Measurements from ENCODE around the gene SLC10A1.

Gene SLC10A1

DNA sequence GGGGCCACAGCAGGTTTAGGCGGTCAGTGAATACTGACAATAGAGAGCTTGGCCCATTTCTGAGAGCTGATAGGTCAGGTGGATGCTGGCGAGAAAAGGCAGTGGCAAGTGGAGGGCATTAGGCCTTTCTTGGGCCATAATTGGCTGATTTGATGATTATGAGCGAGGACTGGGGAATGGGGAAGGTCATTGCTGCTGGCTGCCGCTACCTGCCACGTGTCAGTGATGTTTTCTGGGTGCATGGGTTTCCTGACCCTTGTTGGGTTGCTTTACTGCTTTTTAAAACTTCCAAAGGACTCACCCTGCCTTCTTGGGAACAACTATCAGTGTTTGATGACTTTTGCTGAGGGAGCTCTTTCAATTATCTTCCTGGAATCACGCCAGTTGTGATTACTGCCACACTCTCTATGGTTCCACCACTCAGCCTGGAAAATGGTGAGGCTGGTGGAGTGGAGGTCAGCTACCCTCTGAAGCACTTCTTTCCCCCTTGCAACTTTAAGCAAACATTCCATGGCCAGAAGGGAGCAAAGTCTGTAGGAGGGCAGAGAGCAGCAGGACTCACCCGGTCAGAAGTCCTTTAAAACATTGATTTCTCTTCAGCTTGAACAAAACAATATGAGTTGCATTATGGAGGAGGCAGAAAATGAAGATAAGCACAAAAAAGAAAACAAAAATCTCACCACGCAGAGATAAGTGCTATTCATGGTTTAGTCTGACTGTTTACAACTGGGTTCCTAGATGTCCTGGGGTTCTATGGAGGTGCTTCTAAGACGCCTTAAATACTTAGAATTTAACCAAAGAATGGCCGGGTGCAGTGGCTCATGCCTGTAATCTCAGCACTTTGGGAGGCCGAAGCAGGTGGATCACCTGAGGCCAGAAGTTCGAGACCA is 12.1 kb upstream of the SLC10A1 start:
- no peak for DNase-seq (ENCODE audit: low spot score)

- no peak for DNase-seq (ENCODE audit: low spot score)
Measured at GRCh38 chr14:69807192-69807591, 10.2 kb upstream of the SLC10A1 start.

DNA sequence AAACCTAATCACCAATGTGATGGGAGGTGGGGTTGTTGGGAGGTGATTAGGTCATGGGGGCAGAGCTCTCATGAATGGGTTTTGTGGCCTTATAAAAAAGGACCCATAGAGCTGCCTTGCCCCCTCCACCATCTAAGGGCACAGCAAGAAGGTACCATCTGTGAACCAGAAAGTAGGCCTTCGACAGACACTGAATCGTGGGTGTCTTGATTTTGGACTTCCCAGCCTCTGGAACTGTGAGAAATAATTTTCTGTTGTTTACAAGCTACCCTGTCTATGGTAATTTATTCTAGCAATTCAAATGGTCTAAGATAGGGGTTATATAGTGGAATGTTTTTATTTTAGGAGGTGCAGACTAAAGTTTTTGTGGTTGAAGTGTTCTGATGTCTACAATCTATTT is 7.9 kb upstream of the SLC10A1 start:
- no peak for DNase-seq (ENCODE audit: low spot score)

- DNase-seq (ENCODE audit: low spot score), result no peak
Measured at GRCh38 chr14:69803753-69804152, 6.7 kb upstream of the SLC10A1 start.

DNA sequence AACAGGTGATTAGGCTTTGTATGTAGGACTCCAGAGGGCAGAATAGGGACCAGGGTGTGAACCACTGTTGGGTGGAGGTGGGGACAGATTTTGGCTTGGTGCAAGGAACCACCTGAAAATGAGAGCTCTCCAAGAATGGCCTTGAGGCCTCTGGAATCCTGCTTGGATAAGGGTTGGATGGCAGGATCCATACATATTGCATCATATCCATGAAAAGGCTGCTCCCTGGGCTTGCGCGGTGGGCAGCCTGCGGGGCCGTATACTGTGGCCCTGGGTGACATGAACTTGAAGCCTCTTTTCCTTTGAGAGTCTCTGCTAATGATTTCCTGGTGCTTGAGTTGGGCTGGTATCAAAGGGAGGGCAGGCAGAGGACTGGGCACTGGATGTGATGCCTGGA is 1.3 kb upstream of the SLC10A1 start:
- no peak for DNase-seq (ENCODE audit: low spot score)

- DNase-seq (ENCODE audit: low spot score), result no peak
Measured at GRCh38 chr14:69797573-69798338, 715 bp upstream of the SLC10A1 start.

DNA sequence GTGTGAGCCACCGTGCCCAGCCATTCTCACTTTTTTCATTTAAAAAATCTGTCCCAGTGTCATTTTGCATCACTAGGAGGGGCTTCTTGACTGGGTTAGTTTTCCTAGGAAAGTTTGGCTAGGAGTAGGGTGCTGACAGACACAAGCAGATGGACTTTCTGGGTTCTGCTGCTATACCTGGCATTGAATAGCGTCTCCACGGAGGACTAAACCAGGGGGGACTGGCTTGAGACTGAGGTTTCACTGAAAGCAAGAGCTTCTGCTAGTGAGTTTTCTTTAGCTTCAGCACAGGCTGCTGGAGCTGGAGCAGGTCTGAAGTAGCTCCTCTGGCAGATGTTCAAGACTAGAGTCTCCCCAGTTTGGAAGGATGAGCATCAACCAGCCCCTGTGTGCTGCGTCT is 1.4 kb downstream of the SLC10A1 start:
- no peak for DNase-seq (ENCODE audit: low spot score)

DNA sequence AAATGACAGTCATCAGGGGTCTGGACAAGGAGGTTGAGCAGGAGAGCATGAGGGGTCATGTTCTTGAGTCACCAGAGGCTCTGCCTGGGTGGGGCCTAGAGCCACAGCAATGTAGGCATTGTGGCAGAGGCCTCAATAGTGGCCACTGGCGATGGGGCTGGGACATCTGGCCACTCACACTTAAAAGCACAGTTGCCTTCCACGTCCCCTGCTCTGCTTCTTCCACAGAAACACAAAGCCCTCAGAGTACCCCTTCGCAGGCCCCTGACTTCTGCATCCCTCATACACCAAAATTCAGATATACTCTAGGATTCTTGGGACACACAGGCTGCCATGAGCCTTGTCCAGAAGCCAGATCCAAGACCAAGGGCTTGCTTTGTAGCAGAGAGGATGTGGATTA is 2.2 kb downstream of the SLC10A1 start:
- no peak for DNase-seq (ENCODE audit: low spot score)

GRCh38 chr14:69792887-69793421 is 4.1 kb downstream of the SLC10A1 start:
- no peak for DNase-seq (ENCODE audit: low spot score)

DNA sequence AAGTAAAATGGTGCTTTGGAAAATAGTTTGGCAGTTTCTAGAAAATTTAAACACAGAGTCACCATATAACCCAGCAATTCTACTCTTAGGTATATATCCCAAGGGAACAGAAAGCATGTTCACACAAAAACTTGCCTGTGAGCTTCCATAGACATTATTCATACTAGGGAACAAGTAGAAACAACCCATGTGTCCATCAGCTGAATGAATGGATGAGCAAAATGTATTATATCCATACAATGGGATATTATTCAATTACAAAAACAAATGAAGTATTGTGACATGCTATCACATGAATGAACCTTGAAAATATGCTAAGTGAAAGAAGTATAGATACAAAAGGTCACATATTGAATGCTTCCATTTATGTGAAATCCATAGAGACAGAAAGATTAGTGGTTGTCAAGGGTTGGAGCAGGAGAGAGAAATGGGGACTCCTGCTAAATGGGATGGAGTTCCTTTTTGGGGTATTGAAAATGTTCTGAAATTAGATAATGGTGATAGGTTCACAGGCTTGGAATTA is 7.9 kb downstream of the SLC10A1 start:
- DNase-seq (ENCODE audit: low spot score), result no peak

GRCh38 chr14:69786603-69787002 is 10.4 kb downstream of the SLC10A1 start:
- no peak for DNase-seq (ENCODE audit: low spot score)

GRCh38 chr14:69784942-69785341 is 12.1 kb downstream of the SLC10A1 start:
- DNase-seq (ENCODE audit: low spot score), result no peak

DNA sequence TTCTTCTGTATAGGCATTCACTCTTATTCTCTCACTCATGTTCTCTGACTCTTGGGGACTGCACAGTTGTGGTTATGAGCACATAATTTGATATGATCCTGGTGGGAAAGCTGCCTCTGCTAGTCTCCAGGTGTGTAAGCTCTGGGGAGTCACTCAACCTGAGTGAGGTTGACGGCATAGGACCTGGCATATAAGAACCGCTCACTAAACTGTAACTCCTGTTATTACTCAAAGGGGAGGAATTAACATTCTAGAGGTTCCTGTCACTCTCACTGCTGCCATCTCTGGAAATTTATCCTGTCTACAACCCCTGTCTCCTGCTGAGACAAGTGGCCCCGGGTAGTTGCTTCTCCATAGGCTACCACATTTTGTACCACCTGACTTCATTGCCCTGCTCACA is 16.1 kb downstream of the SLC10A1 start:
- DNase-seq (ENCODE audit: low spot score), result no peak

DNA sequence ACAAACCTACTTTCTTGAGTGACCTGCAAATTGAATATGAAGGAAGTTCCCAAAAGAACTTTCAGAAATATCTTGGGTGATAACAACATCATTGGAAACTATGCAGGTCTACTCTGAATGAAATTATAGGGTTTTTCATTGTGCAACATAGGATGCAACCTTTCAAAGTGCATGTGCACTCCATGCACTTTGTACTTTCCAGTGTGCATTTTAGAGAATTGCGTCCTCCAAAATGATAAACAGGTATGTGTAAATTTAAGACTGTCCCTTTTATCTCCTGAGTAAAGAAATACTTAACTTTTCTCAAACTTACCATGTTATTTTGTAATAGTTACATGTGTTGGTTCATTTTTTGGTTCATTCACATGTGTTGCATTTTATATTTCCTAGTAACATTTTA is 16.9 kb downstream of the SLC10A1 start:
- DNase-seq (ENCODE audit: low spot score), result no peak

DNA sequence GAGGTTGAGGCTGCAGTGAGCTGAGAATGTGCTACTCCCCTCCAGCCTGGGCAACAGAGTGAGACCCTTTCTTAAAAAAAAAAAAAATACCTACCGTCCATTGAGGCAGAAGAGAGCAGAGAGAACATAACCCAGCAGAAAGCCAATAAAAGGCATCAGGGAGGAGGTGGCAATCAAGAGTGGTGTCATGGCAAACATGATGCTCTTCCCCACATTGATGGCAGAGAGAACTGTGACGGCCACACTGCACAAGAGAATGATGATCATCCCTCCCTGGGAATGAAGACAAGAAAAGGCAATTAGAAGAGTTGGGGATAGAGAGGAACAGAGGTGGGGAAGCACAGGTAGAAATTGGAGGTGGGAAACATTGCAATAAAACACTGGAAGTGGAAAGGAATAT is 18.0 kb downstream of the SLC10A1 start:
- no peak for DNase-seq (ENCODE audit: low spot score)

GRCh38 chr14:69776875-69777453 is 20.1 kb downstream of the SLC10A1 start:
- DNase-seq (ENCODE audit: low spot score), result no peak

DNA sequence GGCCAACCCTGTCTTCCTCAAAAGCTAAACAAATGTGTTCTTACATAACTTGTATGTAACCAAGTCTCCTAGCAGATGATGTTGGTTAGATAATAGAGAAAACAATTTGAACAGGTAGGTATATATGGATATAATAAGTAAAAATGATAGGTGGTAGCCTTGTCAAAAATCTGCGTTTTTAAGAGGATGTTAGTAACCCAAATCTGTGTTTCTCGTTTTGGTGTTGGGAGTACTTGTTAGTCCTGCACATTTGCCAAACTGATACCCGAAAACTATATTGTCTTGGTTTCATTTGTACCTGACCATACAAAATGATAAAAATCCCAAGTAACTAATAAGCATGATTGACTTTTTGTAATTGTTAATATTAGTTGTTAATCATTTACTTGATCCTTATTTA is 22.0 kb downstream of the SLC10A1 start:
- no peak for DNase-seq (ENCODE audit: low spot score)

GRCh38 chr14:69773571-69774276 is 23.3 kb downstream of the SLC10A1 start:
- DNase-seq (ENCODE audit: low spot score), result no peak

DNA sequence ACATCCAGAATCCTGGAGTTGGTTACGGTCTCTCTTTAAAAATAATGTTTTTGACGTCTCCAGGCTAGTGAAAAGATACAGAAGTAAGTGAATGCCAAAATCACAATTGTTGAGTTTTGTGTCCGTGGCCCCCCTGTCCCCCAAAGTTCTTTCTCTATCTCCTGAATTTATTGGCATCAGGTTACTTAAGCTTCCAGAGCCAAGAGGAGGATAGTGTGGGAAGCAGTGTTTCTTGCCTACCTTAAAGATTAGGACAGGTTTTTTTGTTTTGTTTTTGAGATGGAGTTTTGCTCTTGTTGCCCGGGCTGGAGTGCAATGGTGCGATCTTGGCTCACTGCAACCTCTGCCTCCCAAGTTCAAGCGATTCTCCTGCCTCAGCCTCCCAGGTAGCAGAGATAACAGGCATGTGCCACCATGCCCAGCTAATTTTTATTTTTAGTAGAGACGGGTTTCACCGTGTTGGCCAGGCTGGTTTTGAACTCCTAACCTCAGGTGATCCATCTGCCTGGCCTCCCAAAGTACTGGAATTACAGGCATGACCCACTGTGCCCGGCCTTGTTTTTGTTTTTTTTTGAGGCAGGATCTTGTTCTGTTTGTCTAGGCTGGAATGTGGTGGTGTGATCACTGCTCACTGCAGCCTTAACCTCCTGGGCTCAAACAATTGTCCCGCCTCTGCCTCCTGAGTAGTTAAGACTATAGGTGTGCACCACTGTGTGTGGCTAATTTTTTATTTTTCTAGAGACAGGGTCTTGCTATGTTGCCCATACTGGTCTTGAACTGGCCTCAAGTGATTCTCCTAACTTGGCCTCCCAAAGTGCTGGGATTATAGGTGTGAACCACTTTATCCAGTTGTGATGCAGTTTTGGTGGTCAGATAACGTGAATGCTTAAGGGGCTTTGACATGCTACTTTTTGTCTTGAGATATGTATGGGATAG is 24.7 kb downstream of the SLC10A1 start:
- no peak for DNase-seq (ENCODE audit: low spot score)

DNA sequence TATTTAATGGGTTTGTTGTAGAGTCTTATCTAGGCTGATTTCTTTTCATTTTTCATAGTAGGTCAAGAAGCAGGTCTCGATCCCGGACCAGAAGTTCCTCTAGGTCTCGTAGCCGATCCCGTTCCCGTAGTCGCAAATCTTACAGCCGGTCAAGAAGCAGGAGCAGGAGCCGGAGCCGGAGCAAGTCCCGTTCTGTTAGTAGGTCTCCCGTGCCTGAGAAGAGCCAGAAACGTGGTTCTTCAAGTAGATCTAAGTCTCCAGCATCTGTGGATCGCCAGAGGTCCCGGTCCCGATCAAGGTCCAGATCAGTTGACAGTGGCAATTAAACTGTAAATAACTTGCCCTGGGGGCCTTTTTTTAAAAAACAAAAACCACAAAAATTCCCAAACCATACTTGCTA is 25.9 kb downstream of the SLC10A1 start:
- no peak for DNase-seq (ENCODE audit: low spot score)

GRCh38 chr14:69770559-69770958 is 26.5 kb downstream of the SLC10A1 start:
- no peak for DNase-seq (ENCODE audit: low spot score)
